ENCODE measurements around the gene TMED6.

- TF ChIP-seq CTCF (IDR thresholded peaks at IDR 0.05) = no peak
- TF ChIP-seq EZH2phosphoT487 (IDR thresholded peaks at IDR 0.05) = no peak
- TF ChIP-seq EZH2 (IDR thresholded peaks at IDR 0.05) = no peak
Observed at GRCh38 chr16:69318911-69319289, 32.7 kb downstream of the TMED6 start.
